ENCODE results near the gene C1orf185.
A peak's percentile ranks its signal among the peaks of the same experiment; 100 is the strongest.

The C1orf185 gene

GRCh38 chr1:51086496-51087271 lies 15.3 kb upstream of the C1orf185 start:
- no peak for TF ChIP-seq CTCF (IDR thresholded peaks at IDR 0.05; ENCODE audit: poor library complexity, severe bottlenecking)
- Histone ChIP-seq H3K27me3 (ENCODE audit: insufficient read depth, poor library complexity, severe bottlenecking) (no peaks in the 10 kb centered on the region), H3K4me3 (ENCODE audit: severe bottlenecking) (no peak overlapping the region), H3K4me1 (ENCODE audit: insufficient read depth, poor library complexity, severe bottlenecking) (no peaks in the 10 kb centered on the region), H3K9me3 (ENCODE audit: severe bottlenecking) (no peaks in the 10 kb centered on the region), H3K27ac (ENCODE audit: poor library complexity, severe bottlenecking) (no peak overlapping the region), H3K36me3 (ENCODE audit: low read depth) (no peaks in the 10 kb centered on the region)
- DNase-seq (ENCODE audit: low spot score) = no peak
- no peak for ATAC-seq (ENCODE audit: low read depth)

GRCh38 chr1:51088474-51088873 lies 13.6 kb upstream of the C1orf185 start:
- H3K36me3 ChIP-seq (ENCODE audit: low read depth) = no peaks in the 10 kb centered on the region
- peak; percentile 62 for TF ChIP-seq CTCF (IDR thresholded peaks at IDR 0.05; ENCODE audit: poor library complexity, severe bottlenecking)
- no peaks in the 10 kb centered on the region for H3K9me3 ChIP-seq (ENCODE audit: severe bottlenecking)
- H3K27me3 ChIP-seq (ENCODE audit: insufficient read depth, poor library complexity, severe bottlenecking) = no peaks in the 10 kb centered on the region
- H3K27ac ChIP-seq (ENCODE audit: poor library complexity, severe bottlenecking) = no peak overlapping the region
- DNase-seq (ENCODE audit: low spot score) (no peak), ATAC-seq (ENCODE audit: low read depth) (no peak)
- H3K4me3 ChIP-seq (ENCODE audit: severe bottlenecking) = no peak overlapping the region
- H3K4me1 ChIP-seq (ENCODE audit: insufficient read depth, poor library complexity, severe bottlenecking) = peaks cover 4% of the 10 kb centered on the region

GRCh38 chr1:51093581-51093980 lies 8.4 kb upstream of the C1orf185 start:
- DNase-seq (ENCODE audit: low spot score) = no peak
- Histone ChIP-seq H3K9me3 (ENCODE audit: severe bottlenecking) (no peaks in the 10 kb centered on the region), H3K27ac (ENCODE audit: poor library complexity, severe bottlenecking) (peak overlapping the region; percentile 14), H3K36me3 (ENCODE audit: low read depth) (no peaks in the 10 kb centered on the region), H3K27me3 (ENCODE audit: insufficient read depth, poor library complexity, severe bottlenecking) (no peaks in the 10 kb centered on the region), H3K4me3 (ENCODE audit: severe bottlenecking) (no peak overlapping the region), H3K4me1 (ENCODE audit: insufficient read depth, poor library complexity, severe bottlenecking) (peaks cover 7% of the 10 kb centered on the region)
- peak; percentile 41; the same call in 2 of the 3 replicates for ATAC-seq (ENCODE audit: low read depth)
- no peak for TF ChIP-seq CTCF (IDR thresholded peaks at IDR 0.05; ENCODE audit: poor library complexity, severe bottlenecking)

- no peak overlapping the region for H3K27ac ChIP-seq (ENCODE audit: poor library complexity, severe bottlenecking)
- DNase-seq (ENCODE audit: low spot score) (no peak), ATAC-seq (ENCODE audit: low read depth) (no peak)
- H3K36me3 ChIP-seq (ENCODE audit: low read depth) = no peaks in the 10 kb centered on the region
- H3K27me3 ChIP-seq (ENCODE audit: insufficient read depth, poor library complexity, severe bottlenecking) = no peaks in the 10 kb centered on the region
- no peaks in the 10 kb centered on the region for H3K9me3 ChIP-seq (ENCODE audit: severe bottlenecking)
- TF ChIP-seq CTCF (IDR thresholded peaks at IDR 0.05; ENCODE audit: poor library complexity, severe bottlenecking) = no peak
- H3K4me1 ChIP-seq (ENCODE audit: insufficient read depth, poor library complexity, severe bottlenecking) = peaks cover 7% of the 10 kb centered on the region
- H3K4me3 ChIP-seq (ENCODE audit: severe bottlenecking) = no peak overlapping the region
These were observed 4.9 kb upstream of the C1orf185 start for GRCh38 chr1:51097171-51097570.

GRCh38 chr1:51100264-51100880 lies 1.7 kb upstream of the C1orf185 start:
- no peaks in the 10 kb centered on the region for H3K4me1 ChIP-seq (ENCODE audit: insufficient read depth, poor library complexity, severe bottlenecking)
- no peaks in the 10 kb centered on the region for H3K27me3 ChIP-seq (ENCODE audit: insufficient read depth, poor library complexity, severe bottlenecking)
- ATAC-seq (ENCODE audit: low read depth) (no peak), DNase-seq (ENCODE audit: low spot score) (no peak)
- no peak overlapping the region for H3K27ac ChIP-seq (ENCODE audit: poor library complexity, severe bottlenecking)
- H3K4me3 ChIP-seq (ENCODE audit: severe bottlenecking) = no peak overlapping the region
- H3K9me3 ChIP-seq (ENCODE audit: severe bottlenecking) = no peaks in the 10 kb centered on the region
- TF ChIP-seq CTCF (IDR thresholded peaks at IDR 0.05; ENCODE audit: poor library complexity, severe bottlenecking) = no peak
- no peaks in the 10 kb centered on the region for H3K36me3 ChIP-seq (ENCODE audit: low read depth)

Measured in RWPE2 (cell line).